GM21737 (cell line): ENCODE measurements around the gene PITPNB.

Source experiments
- ATAC-seq: cut with Tn5 transposase; IDR thresholded peaks from one replicate; pipeline ENCODE4 v1.9.1; 2021; ENCODE audit warnings: mild to moderate bottlenecking, moderate library complexity; ENCODE audit not compliant: unreplicated experiment

The PITPNB gene

GRCh38 chr22:27863001-27863400 lies 56.1 kb downstream of the PITPNB start:
- no peak for ATAC-seq

GRCh38 chr22:27859336-27859735 lies 59.7 kb downstream of the PITPNB start:
- no peak for ATAC-seq

GRCh38 chr22:27858626-27859025 lies 60.4 kb downstream of the PITPNB start:
- no peak for ATAC-seq

- no peak for ATAC-seq
These were observed 61.6 kb downstream of the PITPNB start for GRCh38 chr22:27857443-27857842.

GRCh38 chr22:27856386-27856785 lies 62.7 kb downstream of the PITPNB start:
- ATAC-seq: no peak

GRCh38 chr22:27853424-27853823 lies 65.6 kb downstream of the PITPNB start:
- ATAC-seq: no peak

GRCh38 chr22:27851974-27852746 lies 66.9 kb downstream of the PITPNB start:
- no peak for ATAC-seq

- no peak for ATAC-seq
These were observed 69.0 kb downstream of the PITPNB start for GRCh38 chr22:27850000-27850521.

GRCh38 chr22:27848005-27848404 lies 71.1 kb downstream of the PITPNB start:
- no peak for ATAC-seq

- no peak for ATAC-seq
These were observed 72.1 kb downstream of the PITPNB start for GRCh38 chr22:27846910-27847309.

- no peak for ATAC-seq
These were observed 72.8 kb downstream of the PITPNB start for GRCh38 chr22:27846248-27846757.

GRCh38 chr22:27845644-27846043 lies 73.4 kb downstream of the PITPNB start:
- no peak for ATAC-seq

- no peak for ATAC-seq
These were observed 74.1 kb downstream of the PITPNB start for GRCh38 chr22:27844656-27845591.

- no peak for ATAC-seq
These were observed 74.8 kb downstream of the PITPNB start for GRCh38 chr22:27844256-27844655.

GRCh38 chr22:27843441-27843840 lies 75.6 kb downstream of the PITPNB start:
- ATAC-seq: no peak

- no peak for ATAC-seq
These were observed 76.2 kb downstream of the PITPNB start for GRCh38 chr22:27842669-27843431.

GRCh38 chr22:27842201-27842600 lies 76.9 kb downstream of the PITPNB start:
- no peak for ATAC-seq

GRCh38 chr22:27840436-27840835 lies 78.6 kb downstream of the PITPNB start:
- no peak for ATAC-seq

- ATAC-seq: no peak
These were observed 79.9 kb downstream of the PITPNB start for GRCh38 chr22:27839057-27839660.

GRCh38 chr22:27836181-27836580 lies 82.9 kb downstream of the PITPNB start:
- no peak for ATAC-seq
